ENCODE measurements around the gene MUC12. TPM values are rescaled to one million over a fixed set of nuclear protein-coding genes. Genes with fewer than 3 reads are reported as not detected.
"Not testable (repeated sequence)": the region's sequence is repeated elsewhere in the genome, so short reads cannot be mapped to it uniquely, and the experiment has no call there.

MUC12 gene
- total and polyA plus RNA-seq, 7 donors = 0.14 to 553 (median 8.6) TPM

- Histone ChIP-seq H3K27me3 (no peaks in the 10 kb centered on the region), H3K27ac (no peak overlapping the region), H3K4me1 (peaks cover 0 to 12% (median 9%) of the 10 kb centered on the region in 4 donors), H3K4me3 (no peak overlapping the region), H3K36me3 (no peaks in the 10 kb centered on the region), H3K9me3 (no peaks in the 10 kb centered on the region)
- 84 to 88% methylated on average over 8 of the region's 8 CpGs for WGBS, 2 donors
- no peak for DNase-seq
- no peak for TF ChIP-seq POLR2AphosphoS5 (IDR thresholded peaks at IDR 0.05)
- no peak for TF ChIP-seq EP300 (IDR thresholded peaks at IDR 0.05)
- TF ChIP-seq CTCF (IDR thresholded peaks at IDR 0.05) = no peak
- no peak for TF ChIP-seq POLR2A (IDR thresholded peaks at IDR 0.05)
- intact Hi-C loops (cut with DNase I) = no loop called here
These were observed 51.1 kb downstream of the MUC12 start for GRCh38 chr7:101020444-101020843.

GRCh38 chr7:101021703-101022102 is 52.3 kb downstream of the MUC12 start:
- Histone ChIP-seq H3K4me3 (no peak overlapping the region), H3K36me3 (no peaks in the 10 kb centered on the region), H3K4me1 (peaks cover 0 to 10% (median 8%) of the 10 kb centered on the region in 4 donors), H3K9me3 (no peaks in the 10 kb centered on the region), H3K27me3 (no peaks in the 10 kb centered on the region), H3K27ac (no peak overlapping the region)
- no peak for DNase-seq
- TF ChIP-seq CTCF (IDR thresholded peaks at IDR 0.05) (no peak), POLR2A (IDR thresholded peaks at IDR 0.05) (no peak), EP300 (IDR thresholded peaks at IDR 0.05) (no peak), POLR2AphosphoS5 (IDR thresholded peaks at IDR 0.05) (no peak)
- WGBS, 2 donors = 24 to 57% methylated on average over 3 of the region's 3 CpGs
- intact Hi-C loops (cut with DNase I) = no loop called here

GRCh38 chr7:101023839-101024238 is 54.5 kb downstream of the MUC12 start:
- no peaks in the 10 kb centered on the region for H3K4me1 ChIP-seq
- TF ChIP-seq EP300 (IDR thresholded peaks at IDR 0.05) (no peak), CTCF (IDR thresholded peaks at IDR 0.05) (no peak), POLR2A (IDR thresholded peaks at IDR 0.05) (no peak)
- no peak overlapping the region for H3K4me3 ChIP-seq
- no peaks in the 10 kb centered on the region for H3K36me3 ChIP-seq
- H3K27ac ChIP-seq = no peak overlapping the region
- no peak for DNase-seq
- 88 to 89% methylated on average over 2 of the region's 2 CpGs for WGBS, 2 donors
- no peaks in the 10 kb centered on the region for H3K9me3 ChIP-seq
- intact Hi-C loops (cut with DNase I) = no loop called here
- H3K27me3 ChIP-seq = no peaks in the 10 kb centered on the region

- DNase-seq = no peak
- H3K9me3 ChIP-seq = no peaks in the 10 kb centered on the region
- H3K27ac ChIP-seq = no peak overlapping the region
- 21 to 45% methylated on average over 7 of the region's 7 CpGs for WGBS, 2 donors
- H3K4me3 ChIP-seq = no peak overlapping the region
- TF ChIP-seq CTCF (IDR thresholded peaks at IDR 0.05) (no peak), EP300 (IDR thresholded peaks at IDR 0.05) (no peak), POLR2AphosphoS5 (IDR thresholded peaks at IDR 0.05) (no peak), POLR2A (IDR thresholded peaks at IDR 0.05) (no peak)
- intact Hi-C loops (cut with DNase I) = no loop called here
- no peaks in the 10 kb centered on the region for H3K4me1 ChIP-seq
- no peaks in the 10 kb centered on the region for H3K27me3 ChIP-seq
- no peaks in the 10 kb centered on the region for H3K36me3 ChIP-seq
These were observed 61.7 kb downstream of the MUC12 start for GRCh38 chr7:101031082-101031481.

GRCh38 chr7:101035941-101036340 is 66.6 kb downstream of the MUC12 start:
- TF ChIP-seq EP300 (IDR thresholded peaks at IDR 0.05) (no peak), POLR2A (IDR thresholded peaks at IDR 0.05) (no peak), POLR2AphosphoS5 (IDR thresholded peaks at IDR 0.05) (no peak), CTCF (IDR thresholded peaks at IDR 0.05) (no peak)
- no peak for DNase-seq
- H3K9me3 ChIP-seq = no peaks in the 10 kb centered on the region
- no peaks in the 10 kb centered on the region for H3K36me3 ChIP-seq
- 86 to 92% methylated on average over 4 of the region's 4 CpGs for WGBS, 2 donors
- no peak overlapping the region for H3K27ac ChIP-seq
- no peaks in the 10 kb centered on the region for H3K4me1 ChIP-seq
- no peak overlapping the region for H3K4me3 ChIP-seq
- intact Hi-C loops (cut with DNase I) = no loop called here
- H3K27me3 ChIP-seq = peaks cover 0 to 5% (median 0%) of the 10 kb centered on the region in 3 donors

GRCh38 chr7:101041283-101041682 is 71.9 kb downstream of the MUC12 start:
- H3K27ac ChIP-seq; H3K36me3 ChIP-seq; H3K4me1 ChIP-seq; H3K9me3 ChIP-seq; intact Hi-C loops (cut with DNase I); H3K4me3 ChIP-seq; DNase-seq: not testable (repeated sequence)
- H3K27me3 ChIP-seq = peaks cover 0 to 29% (median 6%) of the 10 kb centered on the region in 3 donors
- 83 to 93% methylated on average over 6 of the region's 6 CpGs for WGBS, 2 donors
